KBM-7 (cell line): ENCODE data around the gene MCCD1.
A peak's percentile ranks its signal among the peaks of the same experiment; 100 is the strongest.
"Not testable (repeated sequence)": the region's sequence is repeated elsewhere in the genome, so short reads cannot be mapped to it uniquely, and the experiment has no call there.

Experiments
- DNase-seq: peaks from one replicate; pipeline ENCODE4 v3.0.0-alpha.2; 2015
- in situ Hi-C: fragments of 300-500 bp; cut with MboI; formaldehyde crosslinking; loops from 2 replicates; pipeline ENCODE4 v1.14.3; 2020; ENCODE audit warnings: low sequenced_read_pairs, low pct_unique_long_range_greater_than_20kb, mixed read lengths

The MCCD1 gene, protein sequence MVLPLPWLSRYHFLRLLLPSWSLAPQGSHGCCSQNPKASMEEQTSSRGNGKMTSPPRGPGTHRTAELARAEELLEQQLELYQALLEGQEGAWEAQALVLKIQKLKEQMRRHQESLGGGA

GRCh38 chr6:31528821-31529328 lies at the start of gene MCCD1:
Gene MCCD1 (plus strand): TSS chr6:31528962. CDS start chr6:31529015, 53 bp downstream.
- in situ Hi-C loops: no loop called here
- no peak for DNase-seq

GRCh38 chr6:31479151-31479932 lies 49.4 kb upstream of the MCCD1 start:
- DNase-seq: no peak
- in situ Hi-C loops: no loop called here

- DNase-seq: no peak
- in situ Hi-C loops: no loop called here
Observed at GRCh38 chr6:31479933-31480535, 48.7 kb upstream of the MCCD1 start.

GRCh38 chr6:31480574-31480973 lies 48.2 kb upstream of the MCCD1 start:
- in situ Hi-C loops: no loop called here
- DNase-seq: no peak

DNA sequence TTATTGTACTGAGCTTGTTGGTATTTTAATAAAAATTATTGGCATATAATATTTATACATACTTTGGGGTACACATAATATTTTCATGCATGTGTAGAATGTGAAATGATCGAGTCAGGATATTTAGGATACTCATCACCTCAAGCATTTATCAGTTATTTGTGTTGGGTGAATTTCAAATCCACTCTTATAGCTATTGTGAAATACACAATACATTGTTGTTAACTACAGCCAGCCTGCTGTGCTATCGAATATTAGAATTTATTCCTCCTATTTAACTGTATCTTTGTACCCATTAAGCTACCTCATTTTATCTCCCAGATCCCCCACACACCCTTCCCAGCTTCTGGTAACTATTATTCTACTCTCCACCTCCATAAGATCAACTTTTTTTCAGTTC lies 45.4 kb upstream of the MCCD1 start:
- DNase-seq: no peak

DNA sequence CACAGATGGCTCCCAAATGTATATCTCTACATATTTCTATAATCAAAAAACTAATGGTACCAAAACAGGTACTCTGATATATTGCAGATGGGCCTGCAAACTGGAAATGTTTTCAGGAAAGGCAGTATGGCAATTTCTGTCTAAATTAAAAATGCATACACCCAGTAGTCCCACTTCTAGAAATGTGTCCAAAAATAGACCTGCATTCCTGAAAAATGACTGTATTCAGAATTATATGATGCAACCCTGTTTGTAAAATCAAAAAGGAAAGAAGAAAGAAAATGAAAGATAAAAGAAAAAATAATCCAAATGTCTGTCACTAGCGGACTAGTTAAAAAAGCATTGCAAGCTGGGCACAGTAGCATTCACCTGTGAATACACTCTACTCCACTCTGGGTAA lies 43.7 kb upstream of the MCCD1 start:
- DNase-seq: no peak
- in situ Hi-C loops: no loop called here

More for the DNA sequence above, 45.4 kb upstream of the MCCD1 start:
- in situ Hi-C loops: no loop called here

DNA sequence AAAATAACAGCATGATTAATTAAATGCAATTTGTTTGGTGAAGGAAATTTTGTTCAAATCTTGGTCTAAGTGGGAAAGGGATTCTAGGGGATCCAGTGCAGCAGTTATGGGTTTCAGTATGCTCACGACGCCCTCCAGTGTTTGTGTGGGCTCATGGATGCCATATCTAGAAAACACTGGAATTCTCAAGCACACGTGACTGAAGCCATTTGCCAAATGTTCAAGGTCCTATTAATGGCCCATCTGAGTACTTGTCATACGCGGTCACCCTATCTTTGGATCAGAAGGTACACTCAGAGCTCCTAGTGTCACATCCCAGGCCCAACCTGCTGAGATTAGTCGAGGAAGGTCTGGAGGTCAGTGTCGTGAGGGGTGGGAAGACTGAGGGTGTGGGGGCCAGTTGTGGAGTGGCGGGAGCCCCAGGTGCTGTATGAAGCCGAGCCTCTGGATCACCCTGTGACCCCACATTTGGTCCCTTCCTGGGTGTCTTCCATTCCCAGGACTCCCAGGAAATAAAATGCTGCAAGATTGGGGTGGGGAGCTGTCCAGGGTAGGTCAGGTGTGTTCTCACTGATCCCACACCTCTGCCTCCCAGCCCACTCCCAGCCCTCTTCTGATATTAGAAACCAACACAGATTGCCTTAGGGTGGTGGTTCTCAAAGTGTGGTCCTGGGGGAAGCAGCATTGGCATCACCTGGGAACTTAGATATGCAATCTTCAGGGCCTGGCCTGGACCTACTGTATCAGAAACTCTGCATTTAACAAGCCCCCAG lies 42.5 kb upstream of the MCCD1 start:
- DNase-seq, in situ Hi-C loops: not testable (repeated sequence)

GRCh38 chr6:31487674-31488073 lies 41.1 kb upstream of the MCCD1 start:
- in situ Hi-C loops: not testable (repeated sequence)
- DNase-seq: peak; percentile 35

DNA sequence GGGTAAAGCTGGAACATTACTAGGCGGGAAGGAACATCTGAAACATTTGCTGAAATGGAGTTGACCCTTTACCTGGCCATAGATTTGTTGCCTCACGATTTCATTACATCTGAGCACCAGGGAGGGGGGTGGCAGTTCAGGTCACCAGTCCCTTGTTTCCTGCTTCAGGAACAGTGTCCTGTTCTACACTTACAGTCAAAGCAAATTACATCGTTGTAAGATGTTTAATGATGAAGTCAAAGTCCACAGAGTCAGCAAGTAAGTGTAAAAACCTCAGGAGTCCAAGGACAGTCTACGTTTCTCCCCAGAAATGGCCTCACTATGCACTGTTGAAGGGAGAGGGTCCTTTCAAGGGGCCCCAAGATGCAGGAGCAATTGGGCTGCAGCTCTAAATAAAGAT lies 39.7 kb upstream of the MCCD1 start:
- in situ Hi-C loops: no loop called here
- no peak for DNase-seq

DNA sequence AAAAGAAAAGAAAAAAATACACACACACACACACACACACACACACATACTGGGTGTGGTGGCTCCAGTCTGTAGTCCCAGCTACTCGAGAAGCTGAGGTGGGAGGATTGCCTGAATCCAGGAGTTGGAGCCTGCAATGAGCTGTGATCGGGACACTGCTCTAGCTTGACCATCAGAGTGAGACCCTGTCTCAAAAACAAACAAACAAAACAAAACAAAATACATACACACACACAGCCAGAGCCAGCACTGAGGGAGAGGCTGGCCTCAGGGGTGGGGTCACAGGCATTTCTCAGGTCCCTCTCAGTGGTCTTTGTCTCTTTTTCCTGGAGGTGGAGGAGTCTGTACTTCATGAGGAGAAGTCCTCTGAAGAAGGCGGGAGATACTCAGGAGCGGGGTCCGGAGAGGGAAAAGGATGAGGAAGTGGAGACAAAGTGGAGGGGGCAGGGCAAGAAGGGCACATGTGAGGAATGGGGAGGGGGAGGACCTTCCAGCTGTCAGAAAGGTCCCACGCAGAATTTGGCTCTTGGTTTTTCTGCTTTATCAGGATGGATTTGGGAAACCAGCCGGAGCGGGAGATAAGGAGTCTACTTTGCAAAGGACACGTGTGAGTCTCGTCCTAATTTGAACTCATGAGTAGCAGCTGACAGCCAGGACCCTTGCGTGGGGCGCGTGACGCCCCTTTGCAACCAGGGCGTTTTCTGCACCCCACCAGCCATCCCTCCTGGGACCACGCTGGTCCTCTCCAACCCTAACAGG lies 38.5 kb upstream of the MCCD1 start:
- in situ Hi-C loops: no loop called here
- DNase-seq: no peak

DNA sequence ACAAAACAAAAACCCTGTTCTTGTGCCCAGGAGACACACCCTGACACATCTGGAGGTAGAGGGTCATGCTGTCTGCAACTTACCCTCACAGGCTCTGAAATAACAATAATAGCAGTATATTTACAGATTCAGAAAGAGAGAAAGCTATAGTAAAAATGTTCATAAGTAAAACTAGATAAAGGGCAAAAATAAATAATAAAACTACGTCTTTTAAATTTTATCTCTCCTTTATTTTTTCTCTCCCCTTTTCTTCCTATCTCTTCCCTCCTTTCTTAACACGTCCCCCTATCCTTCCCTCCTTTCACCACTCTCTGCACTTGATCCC lies 35.2 kb upstream of the MCCD1 start:
- in situ Hi-C loops, DNase-seq: not testable (repeated sequence)

DNA sequence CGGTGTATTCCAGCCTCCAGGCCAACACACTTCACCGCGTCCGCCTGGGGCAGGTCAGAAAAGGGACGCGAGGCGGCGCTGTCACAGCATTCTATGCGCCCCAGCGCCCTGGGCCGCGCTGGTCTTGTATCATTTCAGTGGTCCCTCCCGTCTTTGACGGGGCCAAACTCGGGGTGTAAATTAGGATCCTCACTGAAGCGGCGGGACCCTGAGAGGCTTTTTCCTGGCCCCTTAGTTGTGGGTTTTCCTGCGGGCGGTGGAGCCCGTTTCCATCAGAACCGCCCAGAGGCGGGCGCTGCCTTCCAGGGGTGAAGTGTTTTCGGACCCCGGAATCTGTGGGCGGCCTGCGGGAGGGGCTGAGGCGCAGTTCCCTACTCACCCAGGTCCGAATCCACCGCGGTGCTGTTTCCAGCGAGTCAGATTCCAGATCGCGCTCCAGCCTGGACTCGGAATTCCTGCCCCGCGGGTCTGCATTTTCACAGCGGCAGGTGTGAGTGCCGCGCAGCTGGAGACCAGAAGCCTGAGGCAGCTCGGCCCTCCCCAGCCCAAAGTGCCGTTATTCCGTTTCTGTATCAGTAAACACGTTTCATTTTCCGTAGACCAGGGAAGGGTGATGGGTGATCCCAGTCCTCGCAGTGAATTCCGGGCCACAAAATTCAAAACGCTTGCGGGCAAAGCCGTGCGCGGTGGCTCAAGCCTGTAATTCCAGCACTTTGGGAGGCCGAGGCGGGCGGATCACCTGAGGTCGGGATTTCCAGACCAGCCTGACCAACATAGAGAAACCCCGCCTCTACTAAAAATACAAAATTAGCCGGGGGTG lies 34.7 kb upstream of the MCCD1 start:
- peak; percentile 86 for DNase-seq
- in situ Hi-C loops: no loop called here

GRCh38 chr6:31495580-31495979 lies 33.2 kb upstream of the MCCD1 start:
- peak; percentile 5 for DNase-seq
- in situ Hi-C loops: no loop called here

DNA sequence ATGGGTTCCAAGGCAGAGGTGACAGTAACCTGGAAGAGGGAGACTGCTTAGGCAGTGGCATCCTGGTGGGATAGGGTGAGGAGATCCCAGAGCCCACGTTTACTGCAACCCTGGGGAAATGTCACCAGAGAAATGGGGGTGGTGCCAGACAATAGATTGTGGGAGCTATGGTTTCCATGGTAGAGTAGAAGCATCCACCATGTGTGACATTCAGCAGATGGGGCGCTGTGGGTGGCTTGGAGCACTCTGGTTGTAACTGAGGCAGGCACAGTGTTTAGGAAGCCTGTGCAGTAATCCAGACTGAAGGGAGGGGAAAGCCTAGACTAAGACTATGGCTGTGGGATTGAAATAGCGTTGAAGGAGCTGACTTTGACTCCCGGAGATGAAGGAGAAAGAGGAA lies 31.9 kb upstream of the MCCD1 start:
- DNase-seq, in situ Hi-C loops: not testable (repeated sequence)

DNA sequence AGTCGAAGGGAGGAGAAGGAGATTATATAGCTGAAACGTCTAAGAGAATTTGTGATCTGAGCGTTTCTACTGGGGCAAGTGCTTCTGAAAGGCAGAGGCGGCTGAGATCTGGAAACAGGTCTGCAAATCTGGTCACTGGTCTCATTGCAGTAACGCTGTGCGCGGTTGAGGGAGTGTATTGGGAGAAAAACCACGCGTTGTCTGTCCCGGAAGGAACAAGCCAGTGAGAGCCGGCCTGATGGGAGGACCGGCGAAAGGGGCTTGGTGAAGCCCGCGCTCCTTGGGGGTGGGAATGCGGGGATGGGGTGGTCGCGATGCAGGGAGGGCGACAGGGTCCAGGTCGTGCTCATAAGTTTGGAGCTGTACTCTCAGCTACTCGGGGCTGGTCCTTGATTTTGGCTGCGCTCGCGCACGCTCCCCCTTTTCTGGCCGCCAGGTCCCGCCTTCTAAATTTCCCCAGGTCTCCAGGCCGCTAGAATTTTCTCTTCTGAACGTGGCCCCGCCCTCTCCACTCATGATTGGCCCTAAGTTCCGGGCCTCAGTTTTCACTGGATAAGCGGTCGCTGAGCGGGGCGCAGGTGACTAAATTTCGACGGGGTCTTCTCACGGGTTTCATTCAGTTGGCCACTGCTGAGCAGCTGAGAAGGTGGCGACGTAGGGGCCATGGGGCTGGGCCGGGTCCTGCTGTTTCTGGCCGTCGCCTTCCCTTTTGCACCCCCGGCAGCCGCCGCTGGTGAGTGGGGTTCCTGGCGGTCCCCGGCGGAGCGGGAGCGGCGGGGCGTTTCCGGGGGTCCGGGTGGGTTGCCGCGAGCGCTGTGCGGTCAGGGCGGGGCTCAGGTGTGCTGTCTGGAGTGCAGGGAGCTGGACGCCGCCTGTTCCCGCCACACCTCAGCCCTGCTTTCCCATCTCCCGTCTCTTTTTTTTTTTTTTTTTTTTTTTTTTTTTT lies 31.0 kb upstream of the MCCD1 start, which contains the start of gene MICB:
Gene MICB (plus strand): TSS at position 615 of the 946 bp plus-strand sequence. CDS start 49 bp downstream, at position 664.
- peak; percentile 80 for DNase-seq
- in situ Hi-C loops: no loop called here

GRCh38 chr6:31498748-31499147 lies 30.0 kb upstream of the MCCD1 start:
- in situ Hi-C loops: no loop called here
- DNase-seq: no peak

GRCh38 chr6:31499648-31500047 lies 29.1 kb upstream of the MCCD1 start:
- in situ Hi-C loops, DNase-seq: not testable (repeated sequence)
